ENCODE measurements around the gene MUSK. TPM values are rescaled to one million over a fixed set of nuclear protein-coding genes. Genes with fewer than 3 reads are reported as not detected.

MUSK gene
- total RNA-seq, 1 experiment from 2014 or later = not detected

GRCh38 chr9:110755179-110755578, 86.6 kb downstream of the MUSK start:
- Histone ChIP-seq H3K9ac (ENCODE audit: low read length) (no peak overlapping the region), H3K4me2 (ENCODE audit: low read length) (no peak overlapping the region), H2AFZ (ENCODE audit: low read length) (no peak overlapping the region), H3K4me3 (ENCODE audit: low read length) (no peak overlapping the region), H3K4me1 (ENCODE audit: insufficient read depth, low read length) (peaks cover 38% of the 10 kb centered on the region), H3K9me2 (replicated peaks; ENCODE audit: low read length) (no peaks in the 10 kb centered on the region), H3K36me3 (ENCODE audit: low read depth, low read length) (no peaks in the 10 kb centered on the region), H3K79me2 (ENCODE audit: low read length) (no peaks in the 10 kb centered on the region), H3K27me3 (ENCODE audit: low read length) (no peaks in the 10 kb centered on the region), H3F3A (ENCODE audit: low read length, unreplicated experiment) (peaks cover 10% of the 10 kb centered on the region), H3K27ac (ENCODE audit: low read length) (peak overlapping the region; percentile 42), H3K9me3 (ENCODE audit: low read length) (no peaks in the 10 kb centered on the region), H4K20me1 (ENCODE audit: low read length) (no peaks in the 10 kb centered on the region)
- no TSS peak for BruUV-seq (replicated peaks)
- ChIA-PET POLR2A (ENCODE audit: unreplicated experiment) (no interaction called here), CTCF (no interaction called here)
- DNase-seq (peak; percentile 71), ATAC-seq (peak; percentile 37)
- TF ChIP-seq CTCF (conservative IDR thresholded peaks at IDR 0.05; ENCODE audit: low read depth, low read length) (no peak), EZH2phosphoT487 (IDR thresholded peaks at IDR 0.05; ENCODE audit: borderline replicate concordance, low read length) (no peak), EZH2 (IDR thresholded peaks at IDR 0.05; ENCODE audit: low read length, unreplicated experiment) (no peak)
- intact Hi-C loops (cut with micrococcal nuclease) = no loop called here

DNA sequence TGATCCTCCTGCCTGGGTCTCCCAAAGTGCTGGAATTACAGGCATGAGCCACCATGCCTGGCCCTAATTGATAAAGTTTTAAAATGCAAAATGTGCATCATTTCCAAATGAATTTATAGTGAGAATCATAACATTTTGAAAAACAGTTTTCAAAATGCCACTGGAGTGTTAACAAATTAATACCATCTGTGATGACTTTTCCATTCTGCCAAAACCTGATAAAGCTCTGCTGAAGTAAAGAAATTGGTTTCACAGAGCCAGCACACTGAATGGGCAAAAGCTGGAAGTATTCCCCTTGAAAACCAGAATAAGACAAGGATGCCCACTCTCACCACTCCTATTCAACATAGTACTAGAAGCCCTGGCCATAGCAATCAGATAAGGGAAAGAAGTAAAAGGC, 89.6 kb downstream of the MUSK start:
- Histone ChIP-seq H3K9ac (ENCODE audit: low read length) (no peak overlapping the region), H3K9me3 (ENCODE audit: low read length) (no peaks in the 10 kb centered on the region), H3K79me2 (ENCODE audit: low read length) (no peaks in the 10 kb centered on the region), H3K27me3 (ENCODE audit: low read length) (no peaks in the 10 kb centered on the region), H3K36me3 (ENCODE audit: low read depth, low read length) (no peaks in the 10 kb centered on the region), H4K20me1 (ENCODE audit: low read length) (no peaks in the 10 kb centered on the region), H2AFZ (ENCODE audit: low read length) (no peak overlapping the region), H3K4me2 (ENCODE audit: low read length) (no peak overlapping the region), H3K4me3 (ENCODE audit: low read length) (no peak overlapping the region), H3K27ac (ENCODE audit: low read length) (no peak overlapping the region), H3K9me2 (replicated peaks; ENCODE audit: low read length) (no peaks in the 10 kb centered on the region), H3K4me1 (ENCODE audit: insufficient read depth, low read length) (peaks cover 22% of the 10 kb centered on the region), H3F3A (ENCODE audit: low read length, unreplicated experiment) (peaks cover 3% of the 10 kb centered on the region)
- no peak for ATAC-seq
- no TSS peak for BruUV-seq (replicated peaks)
- POLR2A ChIA-PET (ENCODE audit: unreplicated experiment) = no interaction called here
- DNase-seq = no peak
- TF ChIP-seq EZH2phosphoT487 (IDR thresholded peaks at IDR 0.05; ENCODE audit: borderline replicate concordance, low read length) = no peak
- TF ChIP-seq CTCF (conservative IDR thresholded peaks at IDR 0.05; ENCODE audit: low read depth, low read length) = no peak
- no peak for TF ChIP-seq EZH2 (IDR thresholded peaks at IDR 0.05; ENCODE audit: low read length, unreplicated experiment)
- intact Hi-C loops (cut with micrococcal nuclease) = no loop called here
- CTCF ChIA-PET = no interaction called here

DNA sequence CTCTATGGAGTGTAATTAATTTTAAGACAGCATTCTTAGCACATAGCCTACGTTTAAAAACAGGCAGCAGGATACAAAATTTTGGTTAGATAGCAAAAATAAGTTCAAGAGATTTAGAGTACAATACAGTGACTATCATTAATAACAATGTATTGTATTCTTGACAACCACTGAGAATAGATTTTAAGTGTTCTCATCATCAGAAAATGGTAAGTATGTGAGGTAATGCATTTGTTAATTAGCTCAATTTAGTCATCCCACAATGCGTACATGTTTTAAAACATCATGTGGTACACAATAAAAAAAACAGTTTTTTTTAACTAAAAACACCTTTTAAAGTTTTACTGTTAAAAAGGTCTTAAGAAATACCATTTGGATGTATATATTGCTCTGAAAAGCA, 94.2 kb downstream of the MUSK start:
- no peaks in the 10 kb centered on the region for H3K9me3 ChIP-seq (ENCODE audit: low read length)
- CTCF ChIA-PET = no interaction called here
- no peaks in the 10 kb centered on the region for H3K79me2 ChIP-seq (ENCODE audit: low read length)
- no peaks in the 10 kb centered on the region for H3K9me2 ChIP-seq (replicated peaks; ENCODE audit: low read length)
- ATAC-seq (no peak), DNase-seq (no peak)
- H3K4me1 ChIP-seq (ENCODE audit: insufficient read depth, low read length) = no peaks in the 10 kb centered on the region; the same call in 1 of the 2 replicates
- intact Hi-C loops (cut with micrococcal nuclease) = no loop called here
- no peak overlapping the region for H3K9ac ChIP-seq (ENCODE audit: low read length)
- H3F3A ChIP-seq (ENCODE audit: low read length, unreplicated experiment) = no peaks in the 10 kb centered on the region
- TF ChIP-seq EZH2phosphoT487 (IDR thresholded peaks at IDR 0.05; ENCODE audit: borderline replicate concordance, low read length) (no peak), EZH2 (IDR thresholded peaks at IDR 0.05; ENCODE audit: low read length, unreplicated experiment) (no peak), CTCF (conservative IDR thresholded peaks at IDR 0.05; ENCODE audit: low read depth, low read length) (no peak)
- H3K36me3 ChIP-seq (ENCODE audit: low read depth, low read length) = no peaks in the 10 kb centered on the region
- H4K20me1 ChIP-seq (ENCODE audit: low read length) = no peaks in the 10 kb centered on the region
- no peak overlapping the region for H3K27ac ChIP-seq (ENCODE audit: low read length)
- BruUV-seq (replicated peaks) = no TSS peak
- POLR2A ChIA-PET (ENCODE audit: unreplicated experiment) = no interaction called here
- H3K4me2 ChIP-seq (ENCODE audit: low read length) = no peak overlapping the region
- no peak overlapping the region for H3K4me3 ChIP-seq (ENCODE audit: low read length)
- H2AFZ ChIP-seq (ENCODE audit: low read length) = no peak overlapping the region
- no peaks in the 10 kb centered on the region for H3K27me3 ChIP-seq (ENCODE audit: low read length)

Data from PC-3 (cell line).